PC-3 (cell line): Measurements from ENCODE around the gene SDCBP2. TPM values are rescaled to one million over a fixed set of nuclear protein-coding genes. Genes with fewer than 3 reads are reported as not detected.
"Not testable (repeated sequence)": the region's sequence is repeated elsewhere in the genome, so short reads cannot be mapped to it uniquely, and the experiment has no call there.

Experiments
- ATAC-seq: fragments of 200-7000 bp; cut with Tn5 transposase; 2 replicates; pipeline ENCODE4 v1.9.1; 2020; ENCODE audit warnings: mild to moderate bottlenecking, moderate library complexity
- BruUV-seq: library from RNA; stranded (reverse); fragments of 400-500 nt; replicated peaks from 2 replicates; lab custom pipeline; 2021; lab: Mats Ljungman, UMichigan
- CTCF ChIA-PET: fragments of 300-600 bp; sonication (Branson Sonifier 250); formaldehyde crosslinking; loops from one replicate; lab custom pipeline; 2022; ENCODE audit warnings: antibody characterized with exemption; lab: Charles Lee
- POLR2A ChIA-PET: fragments of 300-600 bp; sonication (Branson Sonifier 250); formaldehyde crosslinking; loops from one replicate; lab custom pipeline; 2022; ENCODE audit warnings: antibody characterized with exemption; ENCODE audit not compliant: unreplicated experiment; lab: Charles Lee
- DNase-seq: peaks from one replicate; pipeline ENCODE4 v3.0.0-alpha.2; 2015
- H2AFZ ChIP-seq: fragments of 300-600 bp; sonication (generic); 2 replicates; pipeline ENCODE4 v1.6.0; 2016; ENCODE audit warnings: antibody characterized with exemption, low read length
- H3F3A ChIP-seq: fragments of 300-600 bp; sonication (generic); one replicate; pipeline ENCODE4 v1.6.0; 2017; ENCODE audit warnings: antibody characterized with exemption, low read length, control low read depth, mild to moderate bottlenecking; ENCODE audit not compliant: unreplicated experiment
- H3K27ac ChIP-seq: fragments of 300-600 bp; sonication (generic); 2 replicates; pipeline ENCODE4 v1.5.1; 2016; ENCODE audit warnings: mild to moderate bottlenecking, low read length
- H3K27me3 ChIP-seq: fragments of 300-600 bp; sonication (generic); 2 replicates; pipeline ENCODE4 v1.6.1; 2016; ENCODE audit warnings: low read length, mixed read lengths
- H3K36me3 ChIP-seq: fragments of 300-600 bp; sonication (generic); 2 replicates; pipeline ENCODE4 v1.6.1; 2016; ENCODE audit warnings: low read depth, mixed run types, low read length, mixed read lengths
- H3K4me1 ChIP-seq: fragments of 300-600 bp; sonication (generic); 2 replicates; pipeline ENCODE4 v1.5.1; 2016; ENCODE audit warnings: low read length; ENCODE audit not compliant: insufficient read depth
- H3K4me2 ChIP-seq: fragments of 300-600 bp; sonication (generic); 2 replicates; pipeline ENCODE4 v1.6.0; 2016; ENCODE audit warnings: low read length
- H3K4me3 ChIP-seq: fragments of 300-600 bp; sonication (generic); 2 replicates; pipeline ENCODE4 v1.5.1; 2016; ENCODE audit warnings: mild to moderate bottlenecking, low read length, mixed read lengths
- H3K79me2 ChIP-seq: fragments of 300-600 bp; sonication (generic); 2 replicates; pipeline ENCODE4 v1.6.1; 2017; ENCODE audit warnings: low read length, mixed read lengths
- H3K9ac ChIP-seq: fragments of 300-600 bp; sonication (generic); 2 replicates; pipeline ENCODE4 v1.6.0; 2016; ENCODE audit warnings: mild to moderate bottlenecking, low read length
- H3K9me2 ChIP-seq: fragments of 300-600 bp; sonication (generic); replicated peaks from 2 replicates; pipeline ENCODE4 v1.6.1; 2016; ENCODE audit warnings: mixed run types, low read length, mixed read lengths
- H3K9me3 ChIP-seq: fragments of 300-600 bp; sonication (generic); 2 replicates; pipeline ENCODE4 v1.6.1; 2016; ENCODE audit warnings: low read length, mixed read lengths
- H4K20me1 ChIP-seq: fragments of 300-600 bp; sonication (generic); 2 replicates; pipeline ENCODE4 v1.6.1; 2016; ENCODE audit warnings: low read length, mixed read lengths
- EZH2 ChIP-seq: fragments of 300-600 bp; sonication (generic); IDR thresholded peaks from one replicate; pipeline ENCODE4 v1.6.1; 2017; ENCODE audit warnings: antibody characterized with exemption, mild to moderate bottlenecking, low read length; ENCODE audit not compliant: unreplicated experiment
- EZH2phosphoT487 ChIP-seq: fragments of 300-600 bp; sonication (generic); IDR thresholded peaks from 2 replicates; pipeline ENCODE4 v1.6.1; 2018; ENCODE audit warnings: mild to moderate bottlenecking, antibody characterized with exemption, low read length, borderline replicate concordance
- intact Hi-C: fragments of 100-400 bp; cut with micrococcal nuclease; formaldehyde crosslinking; loops from 2 replicates; pipeline ENCODE4 v1.9.0; 2023
- total RNA-seq: library from RNA; depleted of rRNA; stranded (reverse); fragments of >200 nt; gene quantifications from 2 replicates; pipeline ENCODE4 v1.2.3, GENCODE V29; 2014
- TF ChIP-seq, protein P1 (sequence below): fragments of 300-600 bp; sonication (generic); conservative IDR thresholded peaks from 2 replicates; pipeline ENCODE4 v1.5.1; 2017; ENCODE audit warnings: antibody characterized with exemption, low read depth, mild to moderate bottlenecking, low read length

SDCBP2 gene
- total RNA-seq, 1 experiment from 2014 or later, result 14.4 TPM

DNA sequence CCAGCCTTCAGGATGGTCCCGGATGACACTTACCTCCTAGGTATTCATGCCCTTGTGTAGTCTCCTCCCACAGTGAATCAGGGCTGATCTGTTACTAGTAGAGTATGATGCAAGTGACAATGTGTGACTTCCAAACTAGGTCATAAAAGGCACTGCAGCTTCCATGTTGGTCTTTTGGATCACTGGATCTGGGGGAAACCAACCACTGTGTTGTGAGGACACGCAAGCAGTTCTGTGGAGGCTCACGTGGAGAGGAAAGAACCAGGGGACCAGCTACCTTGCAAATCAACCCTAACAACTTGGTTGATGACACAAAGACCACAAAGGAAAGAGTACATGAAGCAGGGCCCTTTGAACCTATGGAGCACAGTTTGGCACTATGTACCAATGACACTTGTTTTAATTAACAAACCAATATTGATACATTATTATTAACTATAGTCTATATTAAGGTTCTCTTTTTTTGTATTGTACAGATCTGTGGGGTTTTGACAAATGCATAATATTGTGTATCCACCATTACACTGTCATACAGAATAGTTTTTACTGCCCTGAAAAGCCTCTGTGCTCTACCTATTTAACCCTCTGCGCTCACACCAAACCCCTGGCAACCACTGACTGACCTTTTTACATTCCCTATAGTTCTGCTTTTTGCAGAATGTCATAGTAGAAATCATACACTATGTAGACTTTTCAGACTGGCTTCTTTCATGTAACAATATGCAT lies 16.3 kb upstream of the SDCBP2 start:
- Histone ChIP-seq H3K9me2 (no peaks in the 10 kb centered on the region), H2AFZ (no peak overlapping the region), H3K4me2 (no peak overlapping the region), H3K4me3 (no peak overlapping the region), H3K79me2 (0 out of 2 replicates have a peak, but pooled peaks cover 4% of the 10 kb centered on the region), H3K9me3 (no peaks in the 10 kb centered on the region), H3K27ac (no peak overlapping the region), H3K4me1 (peaks cover 21% of the 10 kb centered on the region; the same call in 1 of the 2 replicates), H4K20me1 (no peaks in the 10 kb centered on the region), H3K9ac (no peak overlapping the region), H3F3A (peaks cover 5% of the 10 kb centered on the region), H3K36me3 (0 out of 2 replicates have a peak, but pooled peaks cover 2% of the 10 kb centered on the region), H3K27me3 (no peaks in the 10 kb centered on the region)
- DNase-seq (no peak), ATAC-seq (no peak)
- ChIA-PET POLR2A (interaction anchor here (0.6 kb wide), 1 partner anchor 69 kb away, joined by 5 read pairs; no protein-coding TSS in a partner anchor), CTCF (no interaction called here)
- TF ChIP-seq EZH2phosphoT487, result no peak
- no peak for TF ChIP-seq EZH2
- TF ChIP-seq, protein P1, sequence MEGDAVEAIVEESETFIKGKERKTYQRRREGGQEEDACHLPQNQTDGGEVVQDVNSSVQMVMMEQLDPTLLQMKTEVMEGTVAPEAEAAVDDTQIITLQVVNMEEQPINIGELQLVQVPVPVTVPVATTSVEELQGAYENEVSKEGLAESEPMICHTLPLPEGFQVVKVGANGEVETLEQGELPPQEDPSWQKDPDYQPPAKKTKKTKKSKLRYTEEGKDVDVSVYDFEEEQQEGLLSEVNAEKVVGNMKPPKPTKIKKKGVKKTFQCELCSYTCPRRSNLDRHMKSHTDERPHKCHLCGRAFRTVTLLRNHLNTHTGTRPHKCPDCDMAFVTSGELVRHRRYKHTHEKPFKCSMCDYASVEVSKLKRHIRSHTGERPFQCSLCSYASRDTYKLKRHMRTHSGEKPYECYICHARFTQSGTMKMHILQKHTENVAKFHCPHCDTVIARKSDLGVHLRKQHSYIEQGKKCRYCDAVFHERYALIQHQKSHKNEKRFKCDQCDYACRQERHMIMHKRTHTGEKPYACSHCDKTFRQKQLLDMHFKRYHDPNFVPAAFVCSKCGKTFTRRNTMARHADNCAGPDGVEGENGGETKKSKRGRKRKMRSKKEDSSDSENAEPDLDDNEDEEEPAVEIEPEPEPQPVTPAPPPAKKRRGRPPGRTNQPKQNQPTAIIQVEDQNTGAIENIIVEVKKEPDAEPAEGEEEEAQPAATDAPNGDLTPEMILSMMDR, result no peak
- no TSS peak for BruUV-seq
- intact Hi-C loops, result no loop called here

DNA sequence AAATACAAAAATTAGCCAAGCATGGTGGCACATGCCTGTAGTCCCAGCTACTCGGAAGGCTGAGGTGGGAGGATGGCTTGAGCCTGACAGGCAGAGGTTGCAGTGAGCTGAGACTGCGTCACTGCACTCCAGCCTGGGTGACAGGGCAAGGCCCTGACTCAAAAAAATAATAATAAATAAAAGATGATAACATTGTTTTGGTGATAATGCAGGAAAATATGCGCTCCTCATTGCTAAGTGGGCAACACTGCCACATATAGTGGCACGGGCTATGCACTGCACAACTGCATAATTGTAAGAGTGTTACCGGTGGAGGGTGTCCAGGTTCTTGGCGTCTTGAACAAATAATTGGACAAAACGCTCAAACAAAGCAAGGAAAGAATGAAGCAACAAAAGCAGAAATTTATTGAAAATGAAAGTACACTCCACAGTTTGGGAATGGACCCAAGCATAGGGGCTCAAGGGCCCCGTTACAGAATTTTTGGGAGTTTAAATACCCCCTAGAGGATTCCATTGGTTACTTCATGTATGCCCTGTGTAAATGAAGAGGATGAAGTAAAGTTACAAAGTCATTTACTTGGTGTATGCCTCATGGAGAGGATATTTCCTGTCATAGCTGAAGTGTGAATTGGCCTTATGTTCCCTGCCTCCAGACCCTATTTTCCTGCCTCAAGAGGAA lies 14.6 kb upstream of the SDCBP2 start:
- BruUV-seq, CTCF ChIA-PET, POLR2A ChIA-PET, H3K27ac ChIP-seq, H3K79me2 ChIP-seq, H3K4me3 ChIP-seq, H3K4me2 ChIP-seq, DNase-seq, H3K9me2 ChIP-seq, intact Hi-C loops, H3F3A ChIP-seq, H3K9ac ChIP-seq, H3K27me3 ChIP-seq, H4K20me1 ChIP-seq, ATAC-seq, H2AFZ ChIP-seq, H3K9me3 ChIP-seq, H3K36me3 ChIP-seq: not testable (repeated sequence)
- peaks cover 21% of the 10 kb centered on the region; the same call in 1 of the 2 replicates for H3K4me1 ChIP-seq

DNA sequence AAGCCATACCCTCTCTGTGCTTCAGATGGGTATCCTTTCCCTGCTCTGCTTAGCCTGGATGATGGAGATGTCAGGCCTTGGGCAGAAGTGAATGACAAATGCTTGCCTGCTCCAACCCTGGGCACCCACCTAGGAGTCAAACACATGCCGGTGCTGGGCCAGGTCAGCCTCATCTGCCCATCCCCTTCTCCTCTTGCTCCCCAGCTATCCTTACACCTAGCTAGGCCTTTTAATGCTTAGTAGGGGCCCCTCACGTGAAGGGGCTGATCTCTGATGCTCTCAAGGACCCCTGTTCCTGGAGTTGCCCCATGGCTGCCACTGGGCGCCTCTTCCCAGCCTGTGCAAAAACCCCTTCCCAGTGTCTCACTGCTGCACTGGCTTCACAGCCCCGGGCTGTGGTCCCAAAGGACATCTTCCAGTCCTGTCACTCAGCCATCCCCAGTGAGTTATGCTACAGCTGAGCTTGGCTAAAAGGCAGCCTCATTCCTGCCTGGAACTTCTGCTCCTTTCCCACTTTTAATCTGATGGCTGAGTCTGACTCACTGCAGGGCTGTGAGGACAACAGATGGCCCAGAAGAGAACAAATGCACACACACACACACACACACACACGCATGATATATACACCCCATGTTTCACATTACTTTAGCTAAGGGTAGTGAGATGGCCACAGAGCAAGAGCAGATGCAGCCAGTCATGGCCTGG lies 12.8 kb upstream of the SDCBP2 start:
- Histone ChIP-seq H3K4me3 (no peak overlapping the region), H3K9me3 (no peaks in the 10 kb centered on the region), H3F3A (peaks cover 5% of the 10 kb centered on the region), H3K4me1 (peaks cover 24% of the 10 kb centered on the region), H3K79me2 (no peaks in the 10 kb centered on the region), H3K27ac (peak overlapping the region; percentile 49), H3K27me3 (no peaks in the 10 kb centered on the region), H4K20me1 (no peaks in the 10 kb centered on the region), H3K36me3 (0 out of 2 replicates have a peak, but pooled peaks cover 2% of the 10 kb centered on the region), H3K9ac (no peak overlapping the region), H2AFZ (no peak overlapping the region), H3K9me2 (no peaks in the 10 kb centered on the region), H3K4me2 (no peak overlapping the region)
- TF ChIP-seq, protein P1, result no peak
- DNase-seq, result peak; percentile 45
- POLR2A ChIA-PET, result no interaction called here
- CTCF ChIA-PET, result no interaction called here
- no TSS peak for BruUV-seq
- intact Hi-C loops, result loop anchor here (1.0 kb wide), 1 partner anchor 15 kb away; no protein-coding TSS in a partner anchor
- peak; percentile 41 for ATAC-seq
